GM18951 (cell line): ENCODE measurements around the gene CRYBB3.

Source experiments
- POLR2A ChIP-seq: IDR thresholded peaks from 4 replicates; pipeline ENCODE4 v1.6.1; 2011; ENCODE audit warnings: mild to moderate bottlenecking; ENCODE audit not compliant: insufficient read length, insufficient read depth; ENCODE audit errors: extremely low read depth
- in situ Hi-C: fragments of 300-500 bp; cut with MboI; formaldehyde crosslinking; loops from one replicate; pipeline ENCODE4 v1.12.0; 2022; ENCODE audit warnings: low sequenced_read_pairs, mixed read lengths, inconsistent platforms; ENCODE audit not compliant: unreplicated experiment

CRYBB3 gene

GRCh38 chr22:25228822-25229221 is 29.2 kb downstream of the CRYBB3 start:
- in situ Hi-C loops, result loop anchor here (5.0 to 25.0 kb wide), 2 partner anchors 108 to 228 kb away; no protein-coding TSS in a partner anchor
- no peak for TF ChIP-seq POLR2A

GRCh38 chr22:25230760-25231159 is 31.1 kb downstream of the CRYBB3 start:
- in situ Hi-C loops, result loop anchor here (25.0 kb wide), 1 partner anchor 107 kb away; no protein-coding TSS in a partner anchor

DNA sequence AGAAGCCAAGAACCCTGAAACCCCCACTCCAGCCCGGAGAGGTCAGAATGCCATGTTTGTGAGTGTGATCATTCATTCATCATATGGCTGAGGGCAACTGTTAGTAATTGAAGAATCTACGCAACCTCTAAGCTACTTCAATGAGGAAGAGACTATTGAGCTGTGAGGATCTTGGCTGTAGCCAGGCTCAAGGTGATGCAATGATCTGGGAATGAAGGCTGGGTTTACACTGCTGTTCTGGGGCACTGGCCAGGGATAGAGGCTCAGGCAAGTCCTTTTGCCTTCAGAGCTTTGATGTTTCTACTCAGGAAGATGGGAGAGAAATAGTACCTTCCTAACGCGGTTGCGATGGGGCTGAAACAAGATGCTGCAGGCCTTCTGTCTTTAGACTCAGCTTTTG is 32.6 kb downstream of the CRYBB3 start:
- in situ Hi-C loops, result loop anchor here (25.0 kb wide), 1 partner anchor 105 kb away; no protein-coding TSS in a partner anchor
- TF ChIP-seq POLR2A, result no peak

- in situ Hi-C loops, result loop anchor here (25.0 kb wide), 1 partner anchor 104 kb away; no protein-coding TSS in a partner anchor
These were observed 34.0 kb downstream of the CRYBB3 start for GRCh38 chr22:25233706-25234105.

DNA sequence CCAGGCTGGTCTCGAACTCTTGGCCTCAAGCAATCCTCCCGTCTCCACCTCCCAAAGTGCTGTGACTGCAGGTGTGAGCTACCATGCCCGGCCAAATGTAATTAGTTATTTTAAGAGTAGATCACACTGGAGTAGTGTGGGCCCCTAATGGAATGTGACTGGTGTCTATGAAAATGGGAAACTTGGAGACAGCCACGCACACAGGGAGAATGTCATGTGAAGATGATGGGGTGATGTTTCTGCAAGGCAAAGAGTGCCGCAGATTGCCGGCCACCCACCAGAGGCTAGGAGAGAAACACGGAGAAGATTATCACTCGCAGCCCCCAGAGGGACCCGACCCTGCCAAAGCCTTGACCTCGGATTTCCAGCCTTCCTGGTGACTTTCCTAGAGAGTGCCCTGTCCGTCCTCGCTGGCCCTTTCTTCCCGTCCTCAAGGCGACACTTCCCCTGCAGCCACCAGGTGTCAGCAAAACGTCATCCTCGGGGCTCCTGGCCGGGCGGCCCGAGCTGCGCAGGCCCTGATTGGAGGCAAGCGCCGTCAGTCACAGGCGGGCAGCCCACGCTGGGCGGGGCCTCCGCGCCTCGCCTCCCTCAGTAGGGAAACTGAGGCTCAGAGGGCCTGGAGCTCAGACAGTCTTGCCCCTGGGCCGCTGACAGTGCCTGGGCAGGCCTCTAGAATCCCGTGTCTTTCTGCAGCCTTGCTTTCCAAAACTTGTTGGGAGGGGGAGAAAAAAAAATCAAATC is 36.1 kb downstream of the CRYBB3 start:
- no peak for TF ChIP-seq POLR2A
- in situ Hi-C loops, result loop anchor here (25.0 kb wide), 1 partner anchor 102 kb away; no protein-coding TSS in a partner anchor

DNA sequence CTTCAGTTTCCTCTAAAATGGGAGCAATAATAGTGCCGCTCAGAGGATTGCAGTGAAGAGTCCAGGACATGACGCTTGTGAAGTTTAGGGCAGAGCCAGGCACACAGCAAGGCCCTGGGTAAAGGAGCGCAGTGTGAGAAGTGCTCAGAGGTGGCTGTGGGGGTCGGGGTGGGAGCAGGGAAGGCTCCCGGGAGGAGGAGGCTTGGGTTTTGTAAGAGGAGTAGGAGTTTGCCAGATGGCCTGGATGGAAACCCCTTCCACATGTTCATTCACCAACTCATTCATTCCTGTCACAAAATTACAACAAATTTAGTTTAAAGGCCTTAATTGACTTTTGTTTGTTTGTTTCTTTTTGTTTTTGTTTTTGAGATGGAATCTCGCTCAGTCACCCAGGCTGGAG is 36.8 kb downstream of the CRYBB3 start:
- in situ Hi-C loops, result loop anchor here (25.0 kb wide), 1 partner anchor 101 kb away; no protein-coding TSS in a partner anchor

DNA sequence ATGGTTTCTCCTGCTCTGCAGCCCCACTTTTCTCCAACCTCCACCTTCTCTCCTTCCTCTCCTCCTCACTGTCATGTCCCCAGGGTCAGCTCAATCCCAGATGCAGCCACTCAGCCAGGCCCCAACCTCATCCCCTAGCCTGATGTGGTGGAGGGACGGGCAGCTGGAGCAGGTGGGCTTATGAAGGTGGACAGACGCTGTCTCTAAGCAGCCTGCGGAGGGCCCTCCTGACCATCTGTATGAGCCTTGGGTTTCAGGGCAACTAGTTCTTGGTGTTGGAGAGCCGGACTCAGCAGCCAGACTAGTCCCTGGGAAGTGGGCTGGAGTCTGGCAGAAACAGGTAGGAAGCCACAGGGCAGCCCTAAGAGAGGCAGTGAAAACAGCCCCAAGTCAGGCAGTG is 37.8 kb downstream of the CRYBB3 start:
- no peak for TF ChIP-seq POLR2A
- in situ Hi-C loops, result loop anchor here (25.0 kb wide), 1 partner anchor 100 kb away; no protein-coding TSS in a partner anchor

More for the DNA sequence above, 36.8 kb downstream of the CRYBB3 start:
- TF ChIP-seq POLR2A, result no peak

GRCh38 chr22:25238058-25238457 is 38.4 kb downstream of the CRYBB3 start:
- in situ Hi-C loops, result loop anchor here (25.0 kb wide), 1 partner anchor 99 kb away; no protein-coding TSS in a partner anchor

DNA sequence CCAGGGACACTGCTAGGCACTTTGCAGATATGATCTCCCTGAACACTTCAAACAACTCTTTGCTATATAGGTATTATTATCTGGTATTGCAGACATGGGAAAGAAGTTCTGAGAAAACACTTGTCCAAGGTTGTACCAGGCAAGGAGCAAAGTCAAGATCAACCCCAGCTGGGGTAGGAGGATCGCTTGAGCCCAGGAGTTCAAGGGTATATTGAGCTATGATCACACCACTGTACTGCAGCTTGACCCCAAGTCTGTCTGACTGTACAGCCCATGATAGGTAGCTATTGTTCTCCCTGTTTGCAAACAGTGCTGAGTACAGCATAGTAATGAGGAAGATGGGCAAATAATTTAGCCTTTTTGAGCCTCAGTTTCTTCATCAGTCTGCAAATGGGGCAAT is 55.5 kb downstream of the CRYBB3 start:
- in situ Hi-C loops, result loop anchor here (10.0 kb wide), 1 partner anchor 250 kb away; no protein-coding TSS in a partner anchor
